A549 (cell line): ENCODE results near the gene F12.

Experiments
- BHLHE40 ChIP-seq: IDR thresholded peaks from 2 replicates; pipeline ENCODE4 v1.6.1; 2012; ENCODE audit warnings: low read depth, low read length, inconsistent platforms
- CHD4 ChIP-seq: fragments of 200-600 bp; sonication (generic); IDR thresholded peaks from 2 replicates; pipeline ENCODE4 v1.6.1; 2016; ENCODE audit warnings: antibody characterized with exemption, mild to moderate bottlenecking, borderline replicate concordance
- JUN ChIP-seq, 2 experiments: fragments of >200 bp; sonication (Bioruptor Twin); formaldehyde crosslinking; IDR thresholded peaks; 2 replicates in 1 of 2; 3 replicates in 1 of 2; pipeline ENCODE4 v1.6.1; 2016 to 2017
- NR3C1 ChIP-seq: fragments of >200 bp; sonication (Bioruptor Twin); formaldehyde crosslinking; IDR thresholded peaks from 3 replicates; pipeline ENCODE4 v1.6.1; 2017
- PHF8 ChIP-seq: fragments of 200-600 bp; sonication (generic); IDR thresholded peaks from 2 replicates; pipeline ENCODE4 v1.6.1; 2016; ENCODE audit warnings: low read depth, mild to moderate bottlenecking, antibody characterized with exemption, moderate library complexity, borderline replicate concordance
- POLR2A ChIP-seq: IDR thresholded peaks from 2 replicates; pipeline ENCODE4 v1.6.1; 2012; ENCODE audit warnings: mild to moderate bottlenecking, low read length
- POLR2AphosphoS2 ChIP-seq: conservative IDR thresholded peaks from 2 replicates; pipeline ENCODE4 v1.6.1; 2012; ENCODE audit warnings: low read length, improper control_type of control experiment, inconsistent platforms
- RAD21 ChIP-seq, 2 experiments: fragments of >200 bp in 1 of 2; sonication (Bioruptor Twin) in 1 of 2; formaldehyde crosslinking in 1 of 2; IDR thresholded peaks in 1 of 2; conservative IDR thresholded peaks in 1 of 2; 2 replicates in 1 of 2; 3 replicates in 1 of 2; pipeline ENCODE4 v1.6.1; 2012 to 2018; ENCODE audit warnings: inconsistent platforms in 1 of 2
- RNF2 ChIP-seq: fragments of 200-600 bp; sonication (generic); IDR thresholded peaks from 2 replicates; pipeline ENCODE4 v1.6.1; 2016; ENCODE audit warnings: low read depth, mild to moderate bottlenecking, antibody characterized with exemption, moderate library complexity, borderline replicate concordance
- TP53 ChIP-seq: fragments of 250-450 bp; sonication (Bioruptor Pico); IDR thresholded peaks from 2 replicates; pipeline ENCODE4 v1.5.0; 2021; ENCODE audit warnings: mild to moderate bottlenecking, moderate library complexity
- ZC3H11A ChIP-seq: fragments of 450-650 bp; IDR thresholded peaks from 2 replicates; pipeline ENCODE4 v1.6.1; 2014; ENCODE audit warnings: antibody characterized with exemption, mild to moderate bottlenecking
- TF ChIP-seq, protein P1 (sequence below): fragments of >200 bp; sonication (Bioruptor Twin); formaldehyde crosslinking; IDR thresholded peaks from 3 replicates; pipeline ENCODE4 v1.5.1; 2016
- TF ChIP-seq, protein P2 (sequence below): fragments of 150-350 bp; IDR thresholded peaks from 2 replicates; pipeline ENCODE4 v1.6.1; 2014; ENCODE audit warnings: low read depth, mild to moderate bottlenecking, low read length
- TF ChIP-seq, protein P3 (sequence below): fragments of 200-600 bp; sonication (generic); IDR thresholded peaks from 2 replicates; pipeline ENCODE4 v1.6.1; 2016; ENCODE audit warnings: antibody characterized with exemption, mild to moderate bottlenecking, moderate library complexity

DNA sequence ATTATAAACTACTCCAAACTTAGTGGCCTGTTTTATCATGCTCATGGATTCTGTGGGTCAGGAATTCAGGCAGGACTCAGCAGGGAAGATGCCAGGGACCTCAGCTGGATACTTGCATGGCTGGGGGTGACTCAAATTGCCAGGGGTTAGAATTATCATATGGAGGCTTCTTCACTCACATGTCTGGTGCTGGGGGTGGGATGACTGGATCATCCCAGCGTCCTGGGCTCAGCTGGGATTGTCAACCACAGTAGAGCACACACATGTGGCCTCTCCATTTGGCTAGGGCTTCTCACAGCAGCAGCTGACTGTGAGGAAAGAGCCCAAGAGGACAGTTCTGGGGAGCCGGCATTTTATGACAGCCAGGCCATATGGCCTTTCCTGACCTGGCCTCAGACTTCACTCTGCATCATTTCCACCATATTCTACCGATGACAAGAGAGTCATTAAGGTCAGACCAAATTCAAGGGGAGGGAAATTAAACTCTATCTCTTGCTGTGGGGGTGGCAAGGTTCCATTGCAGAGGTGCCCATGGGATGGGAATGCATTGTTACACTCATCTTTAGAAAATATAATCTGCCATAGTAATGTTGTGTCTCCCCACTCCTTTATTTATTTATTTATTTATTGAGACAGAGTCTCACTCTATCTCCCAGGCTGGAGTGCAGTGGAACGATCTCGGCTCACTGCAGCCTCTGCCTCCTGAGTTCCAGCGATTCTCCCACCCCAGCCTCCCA is 11.9 kb upstream of the F12 start:
- TF ChIP-seq, protein P1, sequence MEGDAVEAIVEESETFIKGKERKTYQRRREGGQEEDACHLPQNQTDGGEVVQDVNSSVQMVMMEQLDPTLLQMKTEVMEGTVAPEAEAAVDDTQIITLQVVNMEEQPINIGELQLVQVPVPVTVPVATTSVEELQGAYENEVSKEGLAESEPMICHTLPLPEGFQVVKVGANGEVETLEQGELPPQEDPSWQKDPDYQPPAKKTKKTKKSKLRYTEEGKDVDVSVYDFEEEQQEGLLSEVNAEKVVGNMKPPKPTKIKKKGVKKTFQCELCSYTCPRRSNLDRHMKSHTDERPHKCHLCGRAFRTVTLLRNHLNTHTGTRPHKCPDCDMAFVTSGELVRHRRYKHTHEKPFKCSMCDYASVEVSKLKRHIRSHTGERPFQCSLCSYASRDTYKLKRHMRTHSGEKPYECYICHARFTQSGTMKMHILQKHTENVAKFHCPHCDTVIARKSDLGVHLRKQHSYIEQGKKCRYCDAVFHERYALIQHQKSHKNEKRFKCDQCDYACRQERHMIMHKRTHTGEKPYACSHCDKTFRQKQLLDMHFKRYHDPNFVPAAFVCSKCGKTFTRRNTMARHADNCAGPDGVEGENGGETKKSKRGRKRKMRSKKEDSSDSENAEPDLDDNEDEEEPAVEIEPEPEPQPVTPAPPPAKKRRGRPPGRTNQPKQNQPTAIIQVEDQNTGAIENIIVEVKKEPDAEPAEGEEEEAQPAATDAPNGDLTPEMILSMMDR = no peak
- TF ChIP-seq, protein P2, sequence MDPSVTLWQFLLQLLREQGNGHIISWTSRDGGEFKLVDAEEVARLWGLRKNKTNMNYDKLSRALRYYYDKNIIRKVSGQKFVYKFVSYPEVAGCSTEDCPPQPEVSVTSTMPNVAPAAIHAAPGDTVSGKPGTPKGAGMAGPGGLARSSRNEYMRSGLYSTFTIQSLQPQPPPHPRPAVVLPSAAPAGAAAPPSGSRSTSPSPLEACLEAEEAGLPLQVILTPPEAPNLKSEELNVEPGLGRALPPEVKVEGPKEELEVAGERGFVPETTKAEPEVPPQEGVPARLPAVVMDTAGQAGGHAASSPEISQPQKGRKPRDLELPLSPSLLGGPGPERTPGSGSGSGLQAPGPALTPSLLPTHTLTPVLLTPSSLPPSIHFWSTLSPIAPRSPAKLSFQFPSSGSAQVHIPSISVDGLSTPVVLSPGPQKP = no peak
- no peak for TF ChIP-seq POLR2A
- TF ChIP-seq CHD4 = no peak
- no peak for TF ChIP-seq JUN (IDR thresholded peaks at IDR 0.05)
- no peak for TF ChIP-seq BHLHE40
- TF ChIP-seq TP53 (CRISPR knock-in tag) = no peak
- TF ChIP-seq RNF2 = no peak
- TF ChIP-seq POLR2AphosphoS2 = no peak
- TF ChIP-seq ZC3H11A = no peak
- no peak for TF ChIP-seq RAD21 (conservative IDR thresholded peaks at IDR 0.05 in 1 of 2, IDR thresholded peaks at IDR 0.05 in 1 of 2)
- TF ChIP-seq PHF8 = no peak
- TF ChIP-seq, protein P3, sequence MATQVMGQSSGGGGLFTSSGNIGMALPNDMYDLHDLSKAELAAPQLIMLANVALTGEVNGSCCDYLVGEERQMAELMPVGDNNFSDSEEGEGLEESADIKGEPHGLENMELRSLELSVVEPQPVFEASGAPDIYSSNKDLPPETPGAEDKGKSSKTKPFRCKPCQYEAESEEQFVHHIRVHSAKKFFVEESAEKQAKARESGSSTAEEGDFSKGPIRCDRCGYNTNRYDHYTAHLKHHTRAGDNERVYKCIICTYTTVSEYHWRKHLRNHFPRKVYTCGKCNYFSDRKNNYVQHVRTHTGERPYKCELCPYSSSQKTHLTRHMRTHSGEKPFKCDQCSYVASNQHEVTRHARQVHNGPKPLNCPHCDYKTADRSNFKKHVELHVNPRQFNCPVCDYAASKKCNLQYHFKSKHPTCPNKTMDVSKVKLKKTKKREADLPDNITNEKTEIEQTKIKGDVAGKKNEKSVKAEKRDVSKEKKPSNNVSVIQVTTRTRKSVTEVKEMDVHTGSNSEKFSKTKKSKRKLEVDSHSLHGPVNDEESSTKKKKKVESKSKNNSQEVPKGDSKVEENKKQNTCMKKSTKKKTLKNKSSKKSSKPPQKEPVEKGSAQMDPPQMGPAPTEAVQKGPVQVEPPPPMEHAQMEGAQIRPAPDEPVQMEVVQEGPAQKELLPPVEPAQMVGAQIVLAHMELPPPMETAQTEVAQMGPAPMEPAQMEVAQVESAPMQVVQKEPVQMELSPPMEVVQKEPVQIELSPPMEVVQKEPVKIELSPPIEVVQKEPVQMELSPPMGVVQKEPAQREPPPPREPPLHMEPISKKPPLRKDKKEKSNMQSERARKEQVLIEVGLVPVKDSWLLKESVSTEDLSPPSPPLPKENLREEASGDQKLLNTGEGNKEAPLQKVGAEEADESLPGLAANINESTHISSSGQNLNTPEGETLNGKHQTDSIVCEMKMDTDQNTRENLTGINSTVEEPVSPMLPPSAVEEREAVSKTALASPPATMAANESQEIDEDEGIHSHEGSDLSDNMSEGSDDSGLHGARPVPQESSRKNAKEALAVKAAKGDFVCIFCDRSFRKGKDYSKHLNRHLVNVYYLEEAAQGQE = no peak
- no peak for TF ChIP-seq NR3C1
